GM13977 (cell line): ENCODE measurements around the gene FLT3.

Experiments used
- DNase-seq: peaks from one replicate; pipeline ENCODE4 v3.0.0; 2012; ENCODE audit warnings: low spot score
- in situ Hi-C: fragments of 300-500 bp; cut with MboI; formaldehyde crosslinking; loops from one replicate; pipeline ENCODE4 v1.12.0; 2022; ENCODE audit warnings: low sequenced_read_pairs, low pct_unique_long_range_greater_than_20kb, mixed read lengths, inconsistent platforms; ENCODE audit not compliant: unreplicated experiment
- TF ChIP-seq, protein P1 (sequence below): IDR thresholded peaks from 2 replicates; pipeline ENCODE4 v1.5.1; 2012; ENCODE audit warnings: mild to moderate bottlenecking, control low read depth; ENCODE audit not compliant: insufficient read depth; ENCODE audit errors: extremely low read depth, missing control alignments

The FLT3 gene

DNA sequence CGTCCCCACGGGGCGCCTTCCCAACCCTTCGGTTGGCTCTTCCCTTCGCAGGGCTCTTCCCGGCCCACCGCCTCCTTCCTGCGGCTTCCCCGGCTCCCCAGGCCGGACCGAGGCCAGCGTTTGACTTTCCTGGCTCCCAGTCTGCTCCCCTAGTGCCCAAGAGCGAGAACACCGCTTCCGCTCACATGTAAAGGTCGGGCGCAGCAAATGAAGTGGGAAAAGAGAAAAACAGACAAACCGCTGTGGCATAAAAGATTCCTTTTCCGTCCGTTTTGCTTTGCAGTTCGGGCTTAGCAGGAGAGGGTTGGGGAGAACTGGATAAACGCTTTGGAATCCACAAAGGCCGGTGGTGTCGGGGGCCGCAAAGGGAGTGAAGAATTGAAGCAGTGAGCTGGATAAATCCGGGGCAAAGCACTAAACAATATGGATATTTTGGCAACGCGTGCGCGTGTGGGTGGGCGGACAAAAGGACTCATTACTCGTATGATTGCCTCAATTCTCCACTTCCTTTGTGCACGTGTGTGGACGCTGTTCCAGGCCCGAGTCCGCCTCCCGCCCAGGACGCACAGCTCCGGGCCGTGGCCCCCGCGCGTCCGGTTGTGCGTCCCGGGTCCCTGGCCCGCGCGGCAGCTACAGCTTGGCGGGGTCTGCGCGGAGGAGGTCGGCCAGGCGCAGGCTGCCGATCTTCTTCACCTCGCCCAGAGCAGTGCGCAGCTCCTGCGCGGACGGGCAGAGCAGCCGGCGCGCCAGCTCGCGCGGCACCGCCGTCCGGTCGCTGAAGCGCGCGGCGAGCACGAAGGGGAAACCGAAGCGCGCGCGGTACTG, 122.7 kb downstream of the FLT3 start:
- peak; percentile 35 for DNase-seq
- in situ Hi-C loops = loop anchor here (10.0 kb wide), 1 partner anchor 183 kb away; the partner anchor contains the start of gene GSX1
- TF ChIP-seq, protein P1, sequence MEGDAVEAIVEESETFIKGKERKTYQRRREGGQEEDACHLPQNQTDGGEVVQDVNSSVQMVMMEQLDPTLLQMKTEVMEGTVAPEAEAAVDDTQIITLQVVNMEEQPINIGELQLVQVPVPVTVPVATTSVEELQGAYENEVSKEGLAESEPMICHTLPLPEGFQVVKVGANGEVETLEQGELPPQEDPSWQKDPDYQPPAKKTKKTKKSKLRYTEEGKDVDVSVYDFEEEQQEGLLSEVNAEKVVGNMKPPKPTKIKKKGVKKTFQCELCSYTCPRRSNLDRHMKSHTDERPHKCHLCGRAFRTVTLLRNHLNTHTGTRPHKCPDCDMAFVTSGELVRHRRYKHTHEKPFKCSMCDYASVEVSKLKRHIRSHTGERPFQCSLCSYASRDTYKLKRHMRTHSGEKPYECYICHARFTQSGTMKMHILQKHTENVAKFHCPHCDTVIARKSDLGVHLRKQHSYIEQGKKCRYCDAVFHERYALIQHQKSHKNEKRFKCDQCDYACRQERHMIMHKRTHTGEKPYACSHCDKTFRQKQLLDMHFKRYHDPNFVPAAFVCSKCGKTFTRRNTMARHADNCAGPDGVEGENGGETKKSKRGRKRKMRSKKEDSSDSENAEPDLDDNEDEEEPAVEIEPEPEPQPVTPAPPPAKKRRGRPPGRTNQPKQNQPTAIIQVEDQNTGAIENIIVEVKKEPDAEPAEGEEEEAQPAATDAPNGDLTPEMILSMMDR = no peak

DNA sequence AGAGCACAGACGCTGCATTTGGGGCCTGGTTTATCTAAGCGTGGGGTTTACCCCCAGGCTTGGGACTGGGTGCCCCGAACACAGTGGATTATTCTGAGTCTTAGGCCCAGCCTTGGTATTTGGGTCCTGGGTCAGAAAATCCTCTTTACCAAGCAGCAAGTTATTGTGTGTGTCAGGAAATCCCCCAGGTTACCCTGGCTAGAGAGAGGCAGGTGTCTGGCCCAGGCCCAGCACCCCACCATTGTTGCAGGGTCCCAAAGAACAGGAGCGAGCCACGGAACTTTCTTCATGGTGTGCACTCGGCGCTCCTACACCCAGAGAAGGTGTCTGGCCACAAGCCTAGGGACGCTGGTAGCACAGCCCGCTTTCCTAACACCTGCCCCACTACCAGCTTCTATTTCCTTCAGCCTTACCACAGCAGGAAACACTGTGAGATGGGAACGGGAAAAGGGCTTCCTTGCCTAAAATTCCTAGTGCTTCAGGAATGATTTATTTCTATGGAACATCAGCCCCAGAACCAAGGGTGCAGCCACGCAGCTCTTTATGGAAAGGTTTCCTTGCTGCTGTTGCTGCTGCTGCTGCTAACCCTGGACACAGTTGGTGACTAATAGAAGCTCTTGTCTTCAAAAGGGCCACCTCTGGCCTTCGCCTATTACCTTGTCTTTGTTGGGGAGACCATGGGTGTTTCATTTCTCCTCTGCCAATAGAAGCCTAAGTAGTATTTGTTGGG, 123.8 kb downstream of the FLT3 start:
- TF ChIP-seq, protein P1 = no peak
- in situ Hi-C loops = loop anchor here (10.0 kb wide), 1 partner anchor 182 kb away; the partner anchor contains the start of gene GSX1
- peak; percentile 38 for DNase-seq

DNA sequence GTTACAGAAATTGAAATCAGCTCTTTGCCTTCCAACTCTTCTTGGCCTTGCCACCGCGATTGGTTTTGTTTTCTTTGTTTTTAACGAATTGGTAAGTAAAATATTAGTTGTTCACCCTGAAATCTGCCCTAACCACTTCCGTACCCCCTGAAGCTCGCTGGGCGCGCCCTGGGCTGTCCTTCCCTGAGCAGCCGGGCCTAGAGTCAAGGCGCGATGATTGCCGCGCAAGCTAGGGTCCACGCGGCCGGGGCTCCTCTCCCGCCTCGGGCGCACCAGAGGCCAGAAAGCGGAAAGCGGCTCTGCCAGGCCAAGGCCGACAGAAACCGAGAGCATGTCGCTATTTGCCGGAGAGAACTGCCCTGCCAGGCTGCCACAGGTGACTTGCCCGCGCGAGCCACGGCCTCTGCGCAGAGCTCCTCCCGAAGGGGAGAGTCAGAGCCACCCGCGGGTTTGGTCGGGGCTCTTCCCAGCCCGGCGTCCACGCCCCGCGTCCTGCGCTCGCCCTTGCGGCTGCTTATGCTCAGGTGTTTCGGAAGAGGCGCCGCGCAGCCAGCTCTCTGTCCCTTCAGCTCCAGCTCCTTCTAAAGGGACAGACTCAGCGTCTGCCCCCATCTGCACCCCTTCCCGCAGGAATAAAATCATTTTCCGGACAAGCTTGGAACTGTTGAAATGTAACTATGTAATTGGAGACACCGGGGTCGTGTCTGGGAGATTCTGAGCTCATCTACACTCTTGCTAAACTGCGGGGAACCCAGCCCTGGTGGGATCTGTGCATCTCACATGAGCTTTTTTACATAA, 124.6 kb downstream of the FLT3 start:
- TF ChIP-seq, protein P1 = no peak
- in situ Hi-C loops = loop anchor here (10.0 kb wide), 1 partner anchor 181 kb away; the partner anchor contains the start of gene GSX1
- DNase-seq = no peak

DNA sequence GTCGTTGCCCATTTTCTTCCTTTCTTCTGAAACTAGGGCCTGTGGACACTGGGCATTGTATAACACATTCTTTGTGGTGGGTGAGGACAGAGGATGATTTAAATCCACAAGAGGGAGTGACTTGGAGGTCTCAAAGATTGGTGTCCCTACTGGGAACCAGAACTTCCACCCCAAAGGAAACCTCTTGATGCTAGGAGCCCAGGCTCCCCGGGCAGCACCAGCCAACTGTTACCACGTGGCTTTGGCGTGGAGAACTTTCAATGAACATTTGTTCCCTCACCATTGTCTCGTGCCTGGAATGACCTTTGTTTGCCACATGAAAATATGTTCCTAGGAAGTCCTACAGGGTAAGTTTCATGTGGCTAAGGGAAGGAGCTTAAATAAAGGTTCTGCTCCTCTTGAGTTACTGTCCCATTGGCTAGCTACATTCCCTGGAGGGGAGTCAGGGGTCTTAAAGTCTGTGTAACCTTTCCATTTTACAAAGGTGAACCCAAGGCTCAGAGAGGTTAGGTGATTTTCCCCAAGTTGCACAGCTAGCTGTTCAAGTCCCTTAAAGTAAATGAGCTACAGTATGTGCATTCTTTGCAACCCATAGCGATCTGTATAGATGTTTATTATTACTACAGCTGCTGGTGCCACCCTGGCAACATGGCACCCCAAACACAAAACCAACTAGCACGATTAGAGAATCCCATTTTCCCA, 126.3 kb downstream of the FLT3 start:
- in situ Hi-C loops = loop anchor here (5.0 to 10.0 kb wide), 2 partner anchors 47 to 179 kb away; partner anchors contain the start of gene GSX1
- no peak for DNase-seq
- TF ChIP-seq, protein P1 = no peak

DNA sequence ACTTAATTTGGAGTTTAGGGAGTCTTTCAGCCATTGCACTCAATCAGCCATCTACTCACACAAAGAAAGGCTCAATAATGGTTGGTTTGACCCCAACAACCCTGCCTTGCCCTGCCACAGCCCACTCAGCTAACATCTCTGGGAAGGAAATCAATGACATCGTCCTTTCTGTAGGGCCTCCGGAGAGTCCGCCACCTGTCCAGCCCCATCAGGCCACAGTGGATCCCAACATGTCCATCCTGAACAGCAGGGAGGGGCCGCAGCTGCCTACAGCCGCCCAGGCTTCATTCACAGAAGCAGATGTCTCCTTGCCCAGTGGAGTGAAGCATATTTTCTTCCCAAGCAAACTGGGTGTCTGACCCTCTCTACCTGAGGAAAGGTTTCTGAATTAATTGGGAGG, 127.1 kb downstream of the FLT3 start:
- in situ Hi-C loops = loop anchor here (5.0 to 10.0 kb wide), 2 partner anchors 46 to 178 kb away; partner anchors contain the start of gene GSX1
- DNase-seq = no peak

More for the DNA sequence above, 127.1 kb downstream of the FLT3 start:
- TF ChIP-seq, protein P1 = no peak
